K562 (cell line): ENCODE results near the gene KIAA1614. TPM values are rescaled to one million over a fixed set of nuclear protein-coding genes. Genes with fewer than 3 reads are reported as not detected.

Experiments used
- ATAC-seq: fragments of 200-7000 bp; cut with Tn5 transposase; 3 replicates; pipeline ENCODE4 v1.9.1; 2020; ENCODE audit warnings: moderate library complexity
- BruUV-seq: library from RNA; stranded (reverse); fragments of 400-500 nt; replicated peaks from 2 replicates; lab custom pipeline; 2021; lab: Mats Ljungman, UMichigan
- CTCF ChIA-PET: fragments of 300-600 bp; formaldehyde crosslinking; extraction: SDS; loops from one replicate; lab custom pipeline; 2021; ENCODE audit warnings: low intra/inter-chr PET ratio; lab: Yijun Ruan, JAX
- POLR2A ChIA-PET: fragments of 300-600, 350-650 bp; sonication (Branson Sonifier 250); formaldehyde crosslinking; extraction: SDS; loops from one replicate; lab custom pipeline; 2021; ENCODE audit warnings: antibody characterized with exemption, inconsistent platforms; lab: Yijun Ruan, JAX
- DNase-seq, 4 experiments: peaks; one replicate each; pipeline versions ENCODE4 v3.0.0 to v3.0.0-alpha.2; 2011 to 2018; ENCODE audit warnings: low spot score in 3 of 4, mixed read lengths in 3 of 4; ENCODE audit errors: extremely low read depth in 1 of 4
- FAIRE-seq: peaks from 2 replicates; lab custom pipeline; 2011; peaks lifted over from hg19 to GRCh38; lab: Jason Lieb, UNC
- H2AFZ ChIP-seq: 2 replicates; pipeline ENCODE4 v1.6.0; 2011; ENCODE audit warnings: low read depth, low read length, control low read depth, inconsistent platforms
- H3K27ac ChIP-seq: fragments of 200-600 bp; 3 replicates; pipeline ENCODE4 v1.8.0; 2011; ENCODE audit warnings: low read depth, mild to moderate bottlenecking, control low read depth, inconsistent platforms, low read length, moderate library complexity, mixed read lengths; ENCODE audit errors: extremely low read depth
- H3K27me3 ChIP-seq, 2 experiments: fragments of 300-600 bp in 1 of 2; 2 replicates in 1 of 2; 3 replicates in 1 of 2; pipeline versions ENCODE4 v1.6.0 to v1.8.0; 2011; ENCODE audit warnings: inconsistent platforms in 2 of 2, low read length in 2 of 2, mild to moderate bottlenecking in 1 of 2, mixed read lengths in 1 of 2, moderate library complexity in 1 of 2; ENCODE audit not compliant: control insufficient read depth in 2 of 2, insufficient read depth in 2 of 2
- H3K36me3 ChIP-seq: fragments of 300-600 bp; 3 replicates; pipeline ENCODE4 v1.8.0; 2011; ENCODE audit warnings: mild to moderate bottlenecking, low read length, inconsistent platforms; ENCODE audit not compliant: control insufficient read depth, insufficient read depth
- H3K4me1 ChIP-seq, 2 experiments: fragments of 200-600 bp in 1 of 2; replicated peaks in 1 of 2; 2 replicates in 1 of 2; 3 replicates in 1 of 2; pipeline versions ENCODE4 v1.5.1 to v1.8.0; 2011; ENCODE audit warnings: inconsistent platforms in 2 of 2, low read length in 2 of 2, mild to moderate bottlenecking in 1 of 2, mixed read lengths in 1 of 2, moderate library complexity in 1 of 2; ENCODE audit not compliant: control insufficient read depth in 2 of 2, insufficient read depth in 2 of 2
- H3K4me2 ChIP-seq: 2 replicates; pipeline ENCODE4 v1.6.1; 2011; ENCODE audit warnings: low read length, control low read depth, inconsistent platforms, mixed read lengths; ENCODE audit not compliant: insufficient read depth
- H3K4me3 ChIP-seq: fragments of 200-600 bp; sonication (generic), shearing (Covaris generic); 2 replicates; pipeline ENCODE4 v1.5.1; 2016; ENCODE audit warnings: control low read depth, inconsistent platforms
- H3K79me2 ChIP-seq: fragments of 200-600 bp; 3 replicates; pipeline ENCODE4 v1.8.0; 2011; ENCODE audit warnings: low read length, inconsistent platforms; ENCODE audit not compliant: control insufficient read depth, insufficient read depth
- H3K9ac ChIP-seq, 2 experiments: 2 replicates each; pipeline versions ENCODE4 v1.6.0 to v1.6.1; 2011; ENCODE audit warnings: low read depth in 2 of 2, low read length in 2 of 2, control low read depth in 1 of 2, inconsistent platforms in 1 of 2, mild to moderate bottlenecking in 1 of 2, mixed read lengths in 1 of 2; ENCODE audit not compliant: insufficient read depth in 1 of 2
- H3K9me1 ChIP-seq: one replicate; pipeline ENCODE4 v1.6.0; 2011; ENCODE audit warnings: inconsistent platforms, mild to moderate bottlenecking, low read length, moderate library complexity; ENCODE audit not compliant: control insufficient read depth, insufficient read depth
- H3K9me3 ChIP-seq: replicated peaks from 2 replicates; pipeline ENCODE4 v1.5.1; 2011; ENCODE audit warnings: low read depth, low read length, inconsistent platforms; ENCODE audit not compliant: control insufficient read depth, insufficient read depth
- H4K20me1 ChIP-seq: replicated peaks from 2 replicates; pipeline ENCODE4 v1.6.1; 2011; ENCODE audit warnings: low read length, inconsistent platforms, mixed read lengths; ENCODE audit not compliant: control insufficient read depth, insufficient read depth
- CBX8 ChIP-seq: fragments of 200-600 bp; sonication (generic); IDR thresholded peaks from 2 replicates; pipeline ENCODE4 v1.6.1; 2012; ENCODE audit warnings: borderline replicate concordance, mixed run types, low read depth, mild to moderate bottlenecking, moderate library complexity, mixed read lengths, low read length, control low read depth, inconsistent platforms; ENCODE audit not compliant: poor library complexity, severe bottlenecking; ENCODE audit errors: extremely low read depth
- CEBPB ChIP-seq: fragments of 450-650 bp; IDR thresholded peaks from 2 replicates; pipeline ENCODE4 v1.6.1; 2016; ENCODE audit warnings: missing genetic modification characterization, missing compliant biosample characterization
- CEBPG ChIP-seq, 3 experiments: fragments of 200-800 bp in 1 of 3; sonication (Bioruptor generic) in 1 of 3; sonication (generic) in 1 of 3; formaldehyde crosslinking in 1 of 3; IDR thresholded peaks in 2 of 3; conservative IDR thresholded peaks in 1 of 3; 2 replicates each; pipeline versions ENCODE4 v1.6.1 to v1.8.0; 2016 to 2022; ENCODE audit warnings: missing compliant biosample characterization in 2 of 3, missing genetic modification characterization in 2 of 3, mild to moderate bottlenecking in 1 of 3, missing genetic modification reagents in 1 of 3
- RBM39 ChIP-seq: fragments of 200-400 bp; formaldehyde crosslinking; optimal IDR thresholded peaks from 2 replicates; pipeline ENCODE3; 2018; ENCODE audit warnings: low read depth, low read length
- ZNF445 ChIP-seq: fragments of 250-450 bp; sonication (Bioruptor Pico); IDR thresholded peaks from 2 replicates; pipeline ENCODE4 v1.4.0; 2020; ENCODE audit warnings: low read depth, mild to moderate bottlenecking, moderate library complexity
- ZNF707 ChIP-seq: fragments of 250-450 bp; sonication (Bioruptor Pico); conservative IDR thresholded peaks from 2 replicates; pipeline ENCODE4 v1.8.0; 2022; ENCODE audit warnings: inconsistent platforms, mild to moderate bottlenecking, moderate library complexity
- ZZZ3 ChIP-seq: fragments of 450-650 bp; IDR thresholded peaks from 2 replicates; pipeline ENCODE4 v1.6.1; 2016; ENCODE audit warnings: antibody characterized with exemption, mild to moderate bottlenecking, moderate library complexity
- WGBS: fragments of 100-300 bp; shearing (Covaris generic); methylation state at CpG from one replicate; pipeline ENCODE4 v1.1.6; 2016; ENCODE audit warnings: low coverage, mixed read lengths; ENCODE audit not compliant: insufficient coverage; ENCODE audit errors: missing lambda C conversion rate; 5-methylcytosine and 5-hydroxymethylcytosine counted together
- in situ Hi-C: fragments of 300-500 bp; cut with MboI; formaldehyde crosslinking; loops from 4 replicates; pipeline ENCODE4 v1.15.0; 2018; ENCODE audit warnings: inconsistent platforms, mixed read lengths
- intact Hi-C: fragments of 100-400 bp; cut with micrococcal nuclease; formaldehyde crosslinking; loops from 2 replicates; pipeline ENCODE4 v1.14.2; 2022
- polyA plus RNA-seq, 8 experiments: library from polyadenylated mRNA; depleted of rRNA in 4 of 8; stranded (reverse) in 5 of 8; unstranded in 3 of 8; fragments of >200 nt; fragmentation: Nextera tagmentation in 2 of 8; fragmentation: Illumina TruSeq in 1 of 8; extraction: Ambion mirVana in 2 of 8; extraction: Trizol in 1 of 8; gene quantifications; 2 replicates each; pipeline versions ENCODE4 v1.2.1 to v1.2.3, GENCODE V29; 2011 to 2014; ENCODE audit warnings: inconsistent platforms in 1 of 8, missing spikeins in 1 of 8
- total RNA-seq, 7 experiments: library from RNA; depleted of rRNA in 6 of 7; stranded (reverse); fragments of >200 nt in 6 of 7; fragmentation: Illumina TruSeq in 2 of 7; extraction: Trizol in 2 of 7; gene quantifications; 2 replicates each; pipeline versions ENCODE4 v1.2.1 to v1.2.3, GENCODE V29; 2011 to 2021; ENCODE audit warnings: low replicate concordance in 1 of 7
- TF ChIP-seq, protein P1 (sequence below): fragments of 450-650 bp; IDR thresholded peaks from 2 replicates; pipeline ENCODE4 v1.6.1; 2016; ENCODE audit warnings: borderline replicate concordance

KIAA1614 gene
- total and polyA plus RNA-seq, 9 of the 15 experiments (the other 6 are each of a cell fraction or from before 2014, with no cell fraction given) = 0.01 to 1.1 (median 0.15) TPM; not detected in 1

DNA sequence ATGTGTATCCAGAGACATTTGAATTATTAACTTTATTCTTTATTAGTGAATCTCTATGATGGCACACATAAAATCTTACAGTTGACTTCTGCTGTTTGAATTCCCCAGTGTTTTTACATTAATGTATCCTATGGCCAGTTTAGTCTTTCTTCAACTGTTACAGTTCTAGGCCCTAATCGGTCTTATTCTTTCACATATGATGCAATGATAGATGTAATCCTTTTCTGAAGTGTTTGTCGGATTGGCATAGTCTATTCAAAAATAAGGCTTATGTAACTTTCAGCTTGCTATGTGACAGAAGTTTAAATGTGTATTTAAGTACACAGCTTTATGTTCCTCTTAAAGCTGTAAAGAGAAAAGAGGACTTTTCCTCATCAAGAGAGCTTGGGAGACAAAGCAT lies 26.4 kb upstream of the KIAA1614 start:
- no peak for FAIRE-seq
- no peak overlapping the region for H3K4me3 ChIP-seq
- peaks cover 32% of the 10 kb centered on the region for H3K36me3 ChIP-seq
- peaks cover 0 to 3% of the 10 kb centered on the region in 2 experiments; a peak in 1 of 5 replicates for H3K4me1 ChIP-seq
- no peak for DNase-seq
- in situ Hi-C loops = no loop called here
- CTCF ChIA-PET = interaction anchor here (1.4 kb wide), 1 partner anchor 255 kb away, joined by 3 read pairs; no protein-coding TSS in a partner anchor
- no peak overlapping the region for H3K9ac ChIP-seq
- no peak overlapping the region for H2AFZ ChIP-seq
- H3K4me2 ChIP-seq = no peak overlapping the region
- TF ChIP-seq RBM39 (no peak), CEBPB (tag) (0 out of 2 replicates have a peak, but pooled peaks have one; percentile 22), ZNF445 (CRISPR knock-in tag) (no peak), ZZZ3 (no peak), CBX8 (no peak), CEBPG (CRISPR knock-in tag; IDR thresholded peaks at IDR 0.05) (no peak), CEBPG (tag; conservative IDR thresholded peaks at IDR 0.05 in 1 of 2, IDR thresholded peaks at IDR 0.05 in 1 of 2) (peak; percentile 53 to 71), ZNF707 (no peak)
- TF ChIP-seq, protein P1, sequence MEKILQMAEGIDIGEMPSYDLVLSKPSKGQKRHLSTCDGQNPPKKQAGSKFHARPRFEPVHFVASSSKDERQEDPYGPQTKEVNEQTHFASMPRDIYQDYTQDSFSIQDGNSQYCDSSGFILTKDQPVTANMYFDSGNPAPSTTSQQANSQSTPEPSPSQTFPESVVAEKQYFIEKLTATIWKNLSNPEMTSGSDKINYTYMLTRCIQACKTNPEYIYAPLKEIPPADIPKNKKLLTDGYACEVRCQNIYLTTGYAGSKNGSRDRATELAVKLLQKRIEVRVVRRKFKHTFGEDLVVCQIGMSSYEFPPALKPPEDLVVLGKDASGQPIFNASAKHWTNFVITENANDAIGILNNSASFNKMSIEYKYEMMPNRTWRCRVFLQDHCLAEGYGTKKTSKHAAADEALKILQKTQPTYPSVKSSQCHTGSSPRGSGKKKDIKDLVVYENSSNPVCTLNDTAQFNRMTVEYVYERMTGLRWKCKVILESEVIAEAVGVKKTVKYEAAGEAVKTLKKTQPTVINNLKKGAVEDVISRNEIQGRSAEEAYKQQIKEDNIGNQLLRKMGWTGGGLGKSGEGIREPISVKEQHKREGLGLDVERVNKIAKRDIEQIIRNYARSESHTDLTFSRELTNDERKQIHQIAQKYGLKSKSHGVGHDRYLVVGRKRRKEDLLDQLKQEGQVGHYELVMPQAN = no peak
- TF ChIP-seq, all 486 proteins: peak for 2
- H3K79me2 ChIP-seq = no peaks in the 10 kb centered on the region
- H3K27ac ChIP-seq = no peak overlapping the region
- 86% methylated on average over 2 of the region's 2 CpGs for WGBS
- intact Hi-C loops = no loop called here
- no peak for ATAC-seq
- H3K9me1 ChIP-seq = no peaks in the 10 kb centered on the region
- POLR2A ChIA-PET = interaction anchor here (0.6 kb wide), 1 partner anchor 267 kb away, joined by 3 read pairs; no protein-coding TSS in a partner anchor
- BruUV-seq = no TSS peak
- H3K27me3 ChIP-seq = no peaks in the 10 kb centered on the region
- no peaks in the 10 kb centered on the region for H3K9me3 ChIP-seq
- H4K20me1 ChIP-seq = no peaks in the 10 kb centered on the region
